Heart left ventricle (tissue), 16 donors: Measurements from ENCODE around the gene CABYR. TPM values are rescaled to one million over a fixed set of nuclear protein-coding genes. Genes with fewer than 3 reads are reported as not detected.

Source experiments
- ATAC-seq, 4 donors: fragments of 200-7000 bp; cut with Tn5 transposase; one replicate each; pipeline ENCODE4 v1.9.1; 2020 to 2022; ENCODE audit warnings: moderate library complexity in 4 of 4, mild to moderate bottlenecking in 3 of 4, moderate number of reproducible peaks in 1 of 4
- DNase-seq, 5 donors: peaks; one replicate each; pipeline ENCODE4 v3.0.0-alpha.2; 2020
- H3K27ac ChIP-seq, 12 donors: fragments of 200-600 bp; sonication (generic) in 4 of 12; one replicate each; pipeline versions ENCODE4 v1.5.0 to v1.8.0; 2016 to 2022; ENCODE audit warnings: mild to moderate bottlenecking in 2 of 12
- H3K27me3 ChIP-seq, 9 donors: fragments of 200-600 bp; sonication (generic) in 2 of 9; one replicate each; pipeline versions ENCODE4 v1.5.1 to v1.8.0; 2016 to 2022; ENCODE audit warnings: mild to moderate bottlenecking in 3 of 9
- H3K36me3 ChIP-seq, 9 donors: fragments of 200-600 bp; sonication (generic) in 2 of 9; one replicate each; pipeline versions ENCODE4 v1.5.0 to v1.8.0; 2018 to 2022; ENCODE audit warnings: mild to moderate bottlenecking in 2 of 9
- H3K4me1 ChIP-seq, 12 donors: fragments of 200-600 bp; sonication (generic) in 4 of 12; one replicate each; pipeline versions ENCODE4 v1.5.0 to v1.8.0; 2016 to 2022; ENCODE audit warnings: mild to moderate bottlenecking in 3 of 12
- H3K4me3 ChIP-seq, 12 donors: fragments of 200-600 bp; sonication (generic) in 4 of 12; one replicate each; pipeline versions ENCODE4 v1.5.0 to v1.8.0; 2017 to 2022; ENCODE audit warnings: mild to moderate bottlenecking in 9 of 12, moderate library complexity in 4 of 12
- H3K9me3 ChIP-seq, 12 donors: fragments of 200-600 bp; sonication (generic) in 4 of 12; one replicate each; pipeline versions ENCODE4 v1.5.0 to v1.8.0; 2016 to 2022; ENCODE audit warnings: mild to moderate bottlenecking in 1 of 12
- CTCF ChIP-seq, 12 donors: fragments of 200-600 bp; sonication (generic) in 4 of 12; IDR thresholded peaks; one replicate each; pipeline versions ENCODE4 v1.5.0 to v1.8.0; 2018 to 2022; ENCODE audit warnings: antibody characterized with exemption in 12 of 12, mild to moderate bottlenecking in 5 of 12
- POLR2A ChIP-seq, 2 donors: fragments of 450-650 bp; IDR thresholded peaks; one replicate each; pipeline ENCODE4 v1.6.1; 2017; ENCODE audit warnings: antibody characterized with exemption in 2 of 2, mild to moderate bottlenecking in 2 of 2, moderate library complexity in 2 of 2
- WGBS, 4 donors: extraction: QIAGEN DNeasy Blood & Tissue Kit in 2 of 4; methylation state at CpG; one replicate each; pipeline versions ENCODE4 v1.1.5 to v1.1.7; 2013 to 2018; 5-methylcytosine and 5-hydroxymethylcytosine counted together
- intact Hi-C, 10 donors: fragments of 100-400 bp; cut with DNase I; formaldehyde crosslinking; loops; one replicate each; pipeline versions ENCODE4 v1.11.1 to v1.14.2; 2022
- polyA plus RNA-seq, 2 donors: library from polyadenylated mRNA; stranded (reverse); fragments of 200-250 nt; gene quantifications; one replicate each; pipeline ENCODE4 v1.2.3, GENCODE V29; 2013
- total RNA-seq, 9 donors: library from RNA; depleted of rRNA in 2 of 9; stranded (reverse); fragments of >200 nt in 2 of 9; fragmentation: NEBNext Ultra II Directional in 3 of 9; extraction: Animal tissue kit (Norgen Biotek cat#: 25700) in 3 of 9; gene quantifications; one replicate each; pipeline versions ENCODE4 v1.1.0 to v1.2.4, GENCODE V29; 2016 to 2023
- donor health status: ischemic (EF 13 %, LVEDD 7.1; RV severe dilation, severe dysfunction).
- donor health status: healthy with polysubstance abuse.
- donor health status: DM: no; HTN: yes; CAD: no.
- donor health status: DM: no; HTN: no; CAD: no.
- donor health status: ischemic (EF 25% LVEDD 6.9; RV normal size, moderate dysfunction).
- donor health status: ischemic (EF 25% LVEDD 5.7; RV mildly dilated, moderate dysfunction).
- donor health status: healthy.
- donor health status: DM: yes; HTN: yes; CAD: no.
- donor health status: ischemic (EF 35%, LVEDD 5.7; RV mildly dilated, moderate dysfunction).
- donor health status: nonischemic (EF 11% LVEDD 7.7; RV severe dilation, severe dysfunction).
- donor health status: DM: yes; HTN: yes; CAD: no.
- donor health status: PGD.
- donor health status: ischemic (EF 29% LVEDD 5.4; RV normal size, mild dysfunction).
- donor health status: nonischemic (EF 23%, LVEDD 6.1; RV moderate dilation, normal function).

CABYR gene
- total and polyA plus RNA-seq, 11 donors: 0.10 to 1.0 (median 0.61) TPM; not detected in 4

DNA sequence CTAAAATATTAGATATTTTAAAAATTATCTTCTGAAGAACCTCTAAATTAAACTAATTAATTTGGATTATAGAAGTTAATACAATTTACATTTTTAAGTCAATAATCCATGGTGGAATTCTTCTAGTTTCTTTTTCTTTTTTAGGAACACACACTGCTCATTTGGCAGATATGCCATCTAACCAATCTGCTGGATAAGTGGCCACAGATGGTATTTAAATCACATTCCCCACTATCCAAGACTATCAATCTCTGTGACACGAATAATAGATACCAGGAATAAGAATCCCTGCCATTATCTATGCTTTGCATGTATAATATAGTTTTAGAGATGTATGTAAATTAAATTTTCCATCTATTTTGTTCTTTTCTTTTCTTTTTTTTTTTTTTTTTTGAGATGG, 58.5 kb downstream of the CABYR start:
- intact Hi-C loops: loop anchor here in 1 of 10 donors (10.0 kb wide), 1 partner anchor 117 kb away; no protein-coding TSS in a partner anchor

GRCh38 chr18:24198461-24198860, 59.6 kb downstream of the CABYR start:
- intact Hi-C loops: loop anchor here in 1 of 10 donors (10.0 kb wide), 1 partner anchor 116 kb away; no protein-coding TSS in a partner anchor
- TF ChIP-seq CTCF (IDR thresholded peaks at IDR 0.05): no peak
- no peak for TF ChIP-seq POLR2A (IDR thresholded peaks at IDR 0.05)
- no peak for DNase-seq
- peaks cover 0 to 31% (median 12%) of the 10 kb centered on the region in 12 donors for H3K4me1 ChIP-seq
- peaks cover 0 to 23% (median 4%) of the 10 kb centered on the region in 9 donors for H3K36me3 ChIP-seq
- peak in 1 of 4 donors; percentile 56 for ATAC-seq
- H3K9me3 ChIP-seq: no peaks in the 10 kb centered on the region
- H3K4me3 ChIP-seq: no peak overlapping the region
- H3K27me3 ChIP-seq: no peaks in the 10 kb centered on the region
- 82 to 93% (median 89%) methylated on average over 9 of the region's 9 CpGs for WGBS, 4 donors
- H3K27ac ChIP-seq: no peak overlapping the region

More for the DNA sequence above, 58.5 kb downstream of the CABYR start:
- Histone ChIP-seq H3K27ac (no peak overlapping the region), H3K36me3 (peaks cover 0 to 23% (median 4%) of the 10 kb centered on the region in 9 donors), H3K4me1 (peaks cover 0 to 31% (median 12%) of the 10 kb centered on the region in 12 donors), H3K4me3 (no peak overlapping the region), H3K9me3 (no peaks in the 10 kb centered on the region), H3K27me3 (no peaks in the 10 kb centered on the region)
- WGBS, 4 donors: 55 to 76% (median 70%) methylated on average over 1 of the region's 1 CpG
- TF ChIP-seq POLR2A (IDR thresholded peaks at IDR 0.05): no peak
- no peak for TF ChIP-seq CTCF (IDR thresholded peaks at IDR 0.05)
- ATAC-seq: no peak
- DNase-seq: no peak

DNA sequence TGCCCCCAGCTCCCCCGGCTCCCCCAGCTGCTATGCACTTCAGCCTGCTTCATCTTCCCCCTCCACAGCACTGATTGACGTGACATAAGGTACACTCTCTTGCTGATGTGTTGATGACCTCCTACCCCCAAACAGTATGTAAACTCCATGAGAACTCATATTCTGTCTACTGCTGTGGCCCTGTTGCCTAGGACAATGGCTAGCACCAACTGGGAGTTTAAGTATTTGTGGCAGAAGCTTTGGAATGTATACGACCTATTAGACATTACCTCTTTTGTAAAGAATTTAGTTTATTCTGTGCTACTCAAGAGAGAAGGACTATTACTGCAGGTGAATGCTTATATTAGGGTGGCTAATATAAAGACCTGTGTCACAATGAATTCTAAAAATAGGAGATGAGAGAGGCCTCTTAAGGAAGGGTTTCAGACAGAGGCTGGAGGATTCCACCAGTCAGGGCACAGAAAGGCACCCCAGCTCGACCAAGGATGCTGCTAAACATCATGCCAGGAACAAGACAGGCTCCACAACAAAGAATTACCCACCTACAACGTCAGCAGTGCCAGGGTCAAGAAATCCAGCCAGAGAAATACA, 60.6 kb downstream of the CABYR start:
- Histone ChIP-seq H3K36me3 (peaks cover 0 to 17% (median 4%) of the 10 kb centered on the region in 9 donors), H3K27me3 (no peaks in the 10 kb centered on the region), H3K4me3 (no peak overlapping the region), H3K27ac (no peak overlapping the region), H3K9me3 (no peaks in the 10 kb centered on the region), H3K4me1 (peaks cover 0 to 31% (median 12%) of the 10 kb centered on the region in 12 donors)
- ATAC-seq: peak; percentile 25 to 65 (median 56)
- WGBS, 4 donors: 63 to 75% (median 71%) methylated on average over 5 of the region's 5 CpGs
- no peak for DNase-seq
- intact Hi-C loops: loop anchor here in 1 of 10 donors (10.0 kb wide), 1 partner anchor 115 kb away; no protein-coding TSS in a partner anchor
- TF ChIP-seq CTCF (IDR thresholded peaks at IDR 0.05) (no peak), POLR2A (IDR thresholded peaks at IDR 0.05) (no peak)

DNA sequence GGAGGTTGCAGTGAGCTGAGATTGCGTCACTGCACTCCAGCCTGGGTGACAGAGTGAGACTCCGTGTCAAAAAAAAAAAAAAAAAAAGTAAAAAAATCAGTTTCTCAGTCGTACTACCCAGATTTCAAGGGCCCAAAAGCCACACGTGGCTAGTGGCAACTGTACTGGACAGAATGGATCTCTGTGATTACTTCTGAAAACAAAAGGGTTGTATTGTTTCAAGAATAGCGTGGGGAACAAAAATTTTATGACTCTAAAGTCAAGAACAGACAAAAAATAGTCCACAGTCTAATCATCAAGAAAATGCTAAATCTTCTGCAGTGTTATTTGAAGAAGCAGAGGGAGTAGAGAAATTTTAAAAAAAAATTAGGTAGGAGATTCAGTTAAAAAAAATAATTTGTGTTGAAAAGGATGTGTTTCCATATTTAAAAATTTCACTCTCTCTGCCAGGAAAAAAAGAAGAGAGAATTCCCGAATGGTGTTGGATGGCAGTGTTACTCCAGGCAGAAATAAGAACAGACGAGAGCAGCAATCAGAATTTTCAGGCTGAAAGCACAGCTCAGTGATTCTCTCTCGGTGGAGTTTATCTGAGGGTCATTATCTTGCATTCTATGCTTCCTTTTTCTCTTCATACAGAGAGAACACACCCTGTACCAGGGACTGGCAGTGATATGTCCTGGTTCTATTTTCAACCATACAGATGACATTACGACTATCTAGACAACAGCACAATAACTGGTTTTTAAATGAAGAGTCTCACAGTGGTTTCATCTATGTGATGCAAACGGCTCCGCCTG, 61.8 kb downstream of the CABYR start:
- ATAC-seq (peak; percentile 60 to 79 (median 70)), DNase-seq (no peak)
- Histone ChIP-seq H3K36me3 (peaks cover 0 to 5% (median 0%) of the 10 kb centered on the region in 9 donors), H3K4me1 (peaks cover 0 to 31% (median 12%) of the 10 kb centered on the region in 12 donors), H3K27ac (peak overlapping the region in 8 of 12 donors; percentile 9 to 50 (median 20)), H3K4me3 (no peak overlapping the region), H3K9me3 (no peaks in the 10 kb centered on the region), H3K27me3 (no peaks in the 10 kb centered on the region)
- intact Hi-C loops: no loop called here
- 49 to 63% (median 59%) methylated on average over 11 of the region's 11 CpGs for WGBS, 4 donors
- TF ChIP-seq POLR2A (IDR thresholded peaks at IDR 0.05): no peak
